Measurements from ENCODE around the gene SNAPC4. TPM values are rescaled to one million over a fixed set of nuclear protein-coding genes. Genes with fewer than 3 reads are reported as not detected.
"Not testable (repeated sequence)": the region's sequence is repeated elsewhere in the genome, so short reads cannot be mapped to it uniquely, and the experiment has no call there.

SNAPC4 gene
- polyA plus RNA-seq, 1 experiment, result 1.7 TPM

DNA sequence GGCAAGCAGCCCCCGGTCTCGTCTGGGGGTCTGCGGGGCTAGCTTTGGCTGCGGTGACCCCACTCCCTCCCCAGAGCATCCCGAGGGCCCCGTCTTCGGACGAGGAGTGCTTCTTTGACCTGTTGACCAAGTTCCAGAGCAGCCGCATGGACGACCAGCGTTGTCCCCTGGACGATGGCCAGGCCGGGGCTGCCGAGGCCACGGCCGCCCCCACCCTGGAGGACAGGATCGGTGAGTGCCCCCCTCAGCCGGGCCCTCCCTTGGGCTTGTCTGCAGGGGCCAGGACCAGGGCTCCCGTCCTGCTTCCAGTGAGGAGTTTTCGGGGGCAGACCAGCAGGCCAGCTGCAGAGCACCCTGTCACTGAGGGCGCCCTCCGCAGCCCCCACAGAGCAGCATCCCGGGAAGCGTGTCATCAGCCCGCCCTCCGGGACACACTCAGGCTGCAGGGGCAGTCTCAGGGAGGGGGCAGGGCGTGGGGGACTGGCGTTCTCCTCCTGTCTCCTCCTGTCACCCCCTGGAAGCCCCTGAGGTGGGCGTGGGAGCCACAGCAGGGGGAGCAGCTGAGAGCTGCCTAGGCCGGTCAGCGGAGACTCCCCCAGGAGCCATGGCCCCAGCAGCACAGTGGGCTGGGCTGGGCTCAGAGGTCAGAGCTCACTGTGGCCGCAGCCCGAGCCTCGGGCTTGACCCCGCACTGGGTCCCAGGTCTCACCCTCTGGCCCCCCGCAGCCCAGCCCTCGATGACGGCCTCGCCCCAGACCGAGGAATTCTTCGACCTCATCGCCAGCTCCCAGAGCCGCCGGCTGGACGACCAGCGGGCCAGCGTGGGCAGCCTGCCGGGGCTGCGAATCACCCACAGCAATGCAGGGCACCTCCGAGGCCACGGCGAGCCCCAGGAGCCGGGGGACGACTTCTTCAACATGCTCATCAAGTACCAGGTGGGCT is 44.1 kb downstream of the SNAPC4 start:
- no peak for DNase-seq (ENCODE audit: low read depth)
- ChIA-PET CTCF (no interaction called here), POLR2A (no interaction called here)
- TF ChIP-seq, protein P1, sequence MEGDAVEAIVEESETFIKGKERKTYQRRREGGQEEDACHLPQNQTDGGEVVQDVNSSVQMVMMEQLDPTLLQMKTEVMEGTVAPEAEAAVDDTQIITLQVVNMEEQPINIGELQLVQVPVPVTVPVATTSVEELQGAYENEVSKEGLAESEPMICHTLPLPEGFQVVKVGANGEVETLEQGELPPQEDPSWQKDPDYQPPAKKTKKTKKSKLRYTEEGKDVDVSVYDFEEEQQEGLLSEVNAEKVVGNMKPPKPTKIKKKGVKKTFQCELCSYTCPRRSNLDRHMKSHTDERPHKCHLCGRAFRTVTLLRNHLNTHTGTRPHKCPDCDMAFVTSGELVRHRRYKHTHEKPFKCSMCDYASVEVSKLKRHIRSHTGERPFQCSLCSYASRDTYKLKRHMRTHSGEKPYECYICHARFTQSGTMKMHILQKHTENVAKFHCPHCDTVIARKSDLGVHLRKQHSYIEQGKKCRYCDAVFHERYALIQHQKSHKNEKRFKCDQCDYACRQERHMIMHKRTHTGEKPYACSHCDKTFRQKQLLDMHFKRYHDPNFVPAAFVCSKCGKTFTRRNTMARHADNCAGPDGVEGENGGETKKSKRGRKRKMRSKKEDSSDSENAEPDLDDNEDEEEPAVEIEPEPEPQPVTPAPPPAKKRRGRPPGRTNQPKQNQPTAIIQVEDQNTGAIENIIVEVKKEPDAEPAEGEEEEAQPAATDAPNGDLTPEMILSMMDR (IDR thresholded peaks at IDR 0.05; ENCODE audit: insufficient read depth, low read depth, low read length), result no peak
- Histone ChIP-seq H3K36me3 (ENCODE audit: control insufficient read depth, insufficient read depth, low read length) (peaks cover 33% of the 10 kb centered on the region), H3K27me3 (ENCODE audit: control insufficient read depth, insufficient read depth, low read length) (no peaks in the 10 kb centered on the region), H3K4me3 (ENCODE audit: low read depth, low read length) (no peak overlapping the region)

DNA sequence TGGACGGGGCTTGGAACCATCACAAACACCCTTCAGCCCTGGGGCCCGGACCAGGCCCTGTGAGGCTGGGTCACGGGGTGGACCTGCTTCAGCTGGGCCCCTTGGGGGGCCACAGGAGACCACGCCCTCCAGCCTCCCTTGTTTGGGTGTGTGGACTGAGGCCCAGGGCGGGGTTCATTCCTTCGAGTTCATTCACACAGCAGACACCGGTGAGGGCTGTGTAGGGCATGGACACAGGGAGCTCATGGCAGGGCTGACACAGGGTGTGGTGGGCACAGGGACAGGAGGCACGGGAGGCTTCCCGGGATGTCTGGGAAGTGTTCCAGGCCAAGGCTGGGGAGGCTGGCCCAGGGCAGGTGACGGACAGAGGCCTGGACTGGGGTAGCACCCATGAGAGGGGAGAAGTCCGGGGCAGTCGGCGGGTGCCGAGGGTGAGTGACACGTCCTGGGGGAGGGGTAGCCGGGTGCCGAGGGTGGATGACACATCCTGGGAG is 45.3 kb downstream of the SNAPC4 start:
- Histone ChIP-seq H3K27me3 (ENCODE audit: control insufficient read depth, insufficient read depth, low read length) (no peaks in the 10 kb centered on the region), H3K36me3 (ENCODE audit: control insufficient read depth, insufficient read depth, low read length) (peaks cover 43% of the 10 kb centered on the region), H3K4me3 (ENCODE audit: low read depth, low read length) (no peak overlapping the region)
- no peak for DNase-seq (ENCODE audit: low read depth)
- TF ChIP-seq, protein P1 (IDR thresholded peaks at IDR 0.05; ENCODE audit: insufficient read depth, low read depth, low read length), result no peak
- POLR2A ChIA-PET, result no interaction called here
- CTCF ChIA-PET, result interaction anchor here (0.9 to 1.6 kb wide), 2 partner anchors 9 kb away, joined by 4 to 9 read pairs; partner anchors contain the start of gene DNLZ

DNA sequence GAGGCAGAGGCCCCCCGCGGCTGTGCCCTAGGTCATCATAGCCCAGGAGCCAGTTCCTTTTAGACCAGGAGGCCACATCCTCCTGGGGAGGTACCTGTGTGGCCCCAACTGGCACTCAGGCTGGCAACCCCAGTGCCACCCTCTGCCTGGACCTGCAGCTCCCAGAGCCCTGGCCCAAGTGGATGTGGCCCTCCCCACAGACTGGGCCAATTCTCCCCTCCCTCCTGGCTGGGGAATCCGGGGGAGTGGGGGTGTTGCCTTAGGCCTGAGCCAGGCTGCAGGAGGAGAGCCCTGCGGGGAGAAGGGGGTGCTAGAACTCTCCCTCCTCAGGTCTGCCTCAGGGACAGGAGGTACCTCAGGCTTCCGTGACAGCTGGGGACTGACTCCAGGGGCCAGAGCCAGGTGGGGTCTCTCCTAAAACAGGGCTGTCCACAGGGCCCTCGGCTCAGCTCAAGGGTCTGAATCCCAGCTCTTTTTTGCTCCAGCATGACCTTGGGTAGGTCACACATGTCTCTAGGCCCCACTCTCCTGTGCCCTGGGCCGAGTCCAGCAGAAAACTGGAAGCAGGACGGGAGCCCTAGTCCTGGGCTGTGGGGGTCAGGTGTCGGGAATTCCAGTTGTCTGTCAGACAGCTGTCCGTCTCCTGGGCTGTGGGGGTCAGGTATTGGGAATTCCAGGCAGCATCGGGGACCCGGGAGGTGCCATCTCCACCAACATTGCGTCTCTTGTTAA is 46.0 kb downstream of the SNAPC4 start:
- ChIA-PET CTCF (interaction anchor here (0.8 to 1.6 kb wide), 4 partner anchors 8 to 42 kb away, joined by 3 to 9 read pairs (median 4); partner anchors contain the start of gene DNLZ), POLR2A (interaction anchor here (0.6 kb wide), 1 partner anchor 29 kb away, joined by 4 read pairs; no protein-coding TSS in a partner anchor)
- DNase-seq (ENCODE audit: low read depth), result no peak
- no peaks in the 10 kb centered on the region for H3K27me3 ChIP-seq (ENCODE audit: control insufficient read depth, insufficient read depth, low read length)
- peaks cover 50% of the 10 kb centered on the region for H3K36me3 ChIP-seq (ENCODE audit: control insufficient read depth, insufficient read depth, low read length)
- TF ChIP-seq, protein P1 (IDR thresholded peaks at IDR 0.05; ENCODE audit: insufficient read depth, low read depth, low read length), result no peak
- no peak overlapping the region for H3K4me3 ChIP-seq (ENCODE audit: low read depth, low read length)

DNA sequence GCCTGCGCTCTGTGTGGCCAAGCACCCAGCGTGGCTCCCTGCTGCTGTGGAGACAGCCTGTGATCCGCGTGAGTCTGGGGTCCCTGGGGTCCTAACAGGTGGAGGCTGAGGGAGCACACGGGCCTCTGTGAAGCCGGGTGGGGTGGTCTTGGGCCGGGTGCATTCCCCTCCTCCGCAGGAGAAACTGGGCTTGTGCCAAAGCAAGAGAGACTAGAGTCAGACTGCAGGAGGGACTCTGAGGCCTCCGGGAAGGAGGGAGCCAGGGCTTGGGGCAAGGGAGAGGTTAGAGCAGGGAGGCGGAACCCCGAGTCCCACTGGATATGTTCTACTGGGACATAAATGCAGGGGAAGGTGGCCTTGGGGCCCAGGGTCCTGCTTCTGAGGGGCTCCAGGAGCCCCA is 46.9 kb downstream of the SNAPC4 start:
- TF ChIP-seq, protein P1 (IDR thresholded peaks at IDR 0.05; ENCODE audit: insufficient read depth, low read depth, low read length), result no peak
- ChIA-PET POLR2A (no interaction called here), CTCF (interaction anchor here (1.0 kb wide), 1 partner anchor 8 kb away, joined by 5 read pairs; no protein-coding TSS in a partner anchor)
- Histone ChIP-seq H3K36me3 (ENCODE audit: control insufficient read depth, insufficient read depth, low read length) (peaks cover 52% of the 10 kb centered on the region), H3K27me3 (ENCODE audit: control insufficient read depth, insufficient read depth, low read length) (no peaks in the 10 kb centered on the region), H3K4me3 (ENCODE audit: low read depth, low read length) (no peak overlapping the region)
- no peak for DNase-seq (ENCODE audit: low read depth)

DNA sequence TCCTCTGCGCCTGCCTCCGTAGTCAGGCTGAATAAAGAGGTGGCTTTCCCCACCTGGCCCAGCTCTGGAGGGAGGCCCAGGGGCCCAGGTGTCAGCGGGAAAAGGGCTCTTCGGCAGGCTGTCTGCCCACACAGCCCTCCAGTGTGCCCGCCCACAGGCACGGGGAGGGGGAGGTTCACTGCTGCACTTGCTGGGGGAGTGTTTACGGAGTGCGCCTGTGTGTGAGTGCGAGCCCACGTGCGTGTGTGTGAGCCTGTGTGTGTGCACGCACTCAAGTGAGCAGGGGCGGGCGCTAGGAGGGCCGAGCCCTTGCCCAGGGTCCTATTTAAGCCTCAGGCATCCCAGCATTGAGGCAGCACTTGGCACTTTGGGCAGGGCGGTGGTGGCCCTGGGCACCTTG is 47.3 kb downstream of the SNAPC4 start:
- ChIA-PET CTCF (no interaction called here), POLR2A (no interaction called here)
- no peak for DNase-seq (ENCODE audit: low read depth)
- H3K36me3 ChIP-seq (ENCODE audit: control insufficient read depth, insufficient read depth, low read length), result peaks cover 54% of the 10 kb centered on the region
- TF ChIP-seq, protein P1 (IDR thresholded peaks at IDR 0.05; ENCODE audit: insufficient read depth, low read depth, low read length), result no peak
- H3K4me3 ChIP-seq (ENCODE audit: low read depth, low read length), result no peak overlapping the region
- H3K27me3 ChIP-seq (ENCODE audit: control insufficient read depth, insufficient read depth, low read length), result no peaks in the 10 kb centered on the region

DNA sequence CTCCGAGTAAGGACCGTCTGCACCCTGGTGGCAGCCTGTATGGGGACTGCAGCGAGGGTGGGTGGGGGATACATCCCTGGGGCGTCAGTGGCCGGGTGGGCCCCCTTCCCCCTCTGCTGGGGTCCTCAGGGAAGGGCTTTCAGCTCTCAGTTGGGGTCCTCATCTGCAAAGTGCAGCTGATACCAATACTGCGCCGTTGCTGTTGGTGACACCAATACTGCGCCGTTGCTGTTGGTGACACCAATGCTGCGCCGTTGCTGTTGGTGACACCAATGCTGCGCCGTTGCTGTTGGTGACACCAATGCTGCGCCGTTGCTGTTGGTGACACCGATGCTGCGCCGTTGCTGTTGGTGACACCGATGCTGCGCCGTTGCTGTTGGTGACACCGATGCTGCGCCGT is 48.1 kb downstream of the SNAPC4 start:
- DNase-seq (ENCODE audit: low read depth); H3K27me3 ChIP-seq (ENCODE audit: control insufficient read depth, insufficient read depth, low read length); H3K4me3 ChIP-seq (ENCODE audit: low read depth, low read length); POLR2A ChIA-PET: not testable (repeated sequence)
- peaks cover 50% of the 10 kb centered on the region for H3K36me3 ChIP-seq (ENCODE audit: control insufficient read depth, insufficient read depth, low read length)
- CTCF ChIA-PET, result interaction anchor here (1.0 kb wide), 1 partner anchor 11 kb away, joined by 4 read pairs; no protein-coding TSS in a partner anchor
